ENCODE measurements around the gene CAMTA1. TPM values are rescaled to one million over a fixed set of nuclear protein-coding genes. Genes with fewer than 3 reads are reported as not detected.
"Not testable (repeated sequence)": the region's sequence is repeated elsewhere in the genome, so short reads cannot be mapped to it uniquely, and the experiment has no call there.

CAMTA1 gene
- polyA plus RNA-seq, 3 donors = 82.3 to 84.7 (median 83.6) TPM

- no peak for DNase-seq (ENCODE audit: low read depth in 3 of 3, low spot score in 2 of 3)
These were observed 119.4 kb downstream of the CAMTA1 start for GRCh38 chr1:6904476-6905170.

GRCh38 chr1:6905331-6905730 is 120.1 kb downstream of the CAMTA1 start:
- no peak for DNase-seq (ENCODE audit: low read depth in 3 of 3, low spot score in 2 of 3)

- no peak for DNase-seq (ENCODE audit: low read depth in 3 of 3, low spot score in 2 of 3)
These were observed 120.5 kb downstream of the CAMTA1 start for GRCh38 chr1:6905790-6906189.

- DNase-seq (ENCODE audit: low read depth in 3 of 3, low spot score in 2 of 3) = no peak
These were observed 121.5 kb downstream of the CAMTA1 start for GRCh38 chr1:6906783-6907182.

GRCh38 chr1:6907201-6907600 is 121.9 kb downstream of the CAMTA1 start:
- no peak for DNase-seq (ENCODE audit: low read depth in 3 of 3, low spot score in 2 of 3)

- no peak for DNase-seq (ENCODE audit: low read depth in 3 of 3, low spot score in 2 of 3)
These were observed 122.6 kb downstream of the CAMTA1 start for GRCh38 chr1:6907676-6908434.

GRCh38 chr1:6909401-6909800 is 124.1 kb downstream of the CAMTA1 start:
- no peak for DNase-seq (ENCODE audit: low read depth in 3 of 3, low spot score in 2 of 3)

- no peak for DNase-seq (ENCODE audit: low read depth in 3 of 3, low spot score in 2 of 3)
These were observed 124.6 kb downstream of the CAMTA1 start for GRCh38 chr1:6909857-6910256.

- DNase-seq (ENCODE audit: low read depth in 3 of 3, low spot score in 2 of 3) = no peak
These were observed 126.0 kb downstream of the CAMTA1 start for GRCh38 chr1:6911021-6911941.

GRCh38 chr1:6911974-6912373 is 126.7 kb downstream of the CAMTA1 start:
- no peak for DNase-seq (ENCODE audit: low read depth in 3 of 3, low spot score in 2 of 3)

GRCh38 chr1:6912518-6912917 is 127.3 kb downstream of the CAMTA1 start:
- no peak for DNase-seq (ENCODE audit: low read depth in 3 of 3, low spot score in 2 of 3)

- no peak for DNase-seq (ENCODE audit: low read depth in 3 of 3, low spot score in 2 of 3)
These were observed 127.8 kb downstream of the CAMTA1 start for GRCh38 chr1:6913086-6913485.

GRCh38 chr1:6914706-6915105 is 129.5 kb downstream of the CAMTA1 start:
- DNase-seq (ENCODE audit: low read depth in 3 of 3, low spot score in 2 of 3) = no peak

GRCh38 chr1:6915999-6916565 is 130.8 kb downstream of the CAMTA1 start:
- no peak for DNase-seq (ENCODE audit: low read depth in 3 of 3, low spot score in 2 of 3)

- DNase-seq (ENCODE audit: low read depth in 3 of 3, low spot score in 2 of 3) = no peak
These were observed 131.8 kb downstream of the CAMTA1 start for GRCh38 chr1:6917067-6917466.

- DNase-seq (ENCODE audit: low read depth in 3 of 3, low spot score in 2 of 3) = no peak
These were observed 133.1 kb downstream of the CAMTA1 start for GRCh38 chr1:6918186-6918924.

GRCh38 chr1:6918925-6919511 is 133.8 kb downstream of the CAMTA1 start:
- no peak for DNase-seq (ENCODE audit: low read depth in 3 of 3, low spot score in 2 of 3)

- not testable (repeated sequence) for DNase-seq (ENCODE audit: low read depth in 3 of 3, low spot score in 2 of 3)
These were observed 136.3 kb downstream of the CAMTA1 start for GRCh38 chr1:6921506-6921905.

GRCh38 chr1:6922096-6922931 is 137.1 kb downstream of the CAMTA1 start:
- DNase-seq (ENCODE audit: low read depth in 3 of 3, low spot score in 2 of 3) = no peak
